GM19468 (cell line): ENCODE measurements around the gene SLC8A2.
"Not testable (repeated sequence)": the region's sequence is repeated elsewhere in the genome, so short reads cannot be mapped to it uniquely, and the experiment has no call there.

ENCODE experiments used
- ATAC-seq: cut with Tn5 transposase; IDR thresholded peaks from one replicate; pipeline ENCODE4 v1.9.1; 2021; ENCODE audit warnings: mild to moderate bottlenecking, moderate library complexity, moderate number of reproducible peaks; ENCODE audit not compliant: unreplicated experiment; ENCODE audit errors: extremely low read depth

The SLC8A2 gene

GRCh38 chr19:47417107-47417745, 54.5 kb downstream of the SLC8A2 start:
- ATAC-seq, result no peak

- ATAC-seq, result no peak
Observed at GRCh38 chr19:47416643-47416985, 55.1 kb downstream of the SLC8A2 start.

GRCh38 chr19:47415953-47416642, 55.6 kb downstream of the SLC8A2 start:
- ATAC-seq, result no peak

GRCh38 chr19:47414469-47414868, 57.2 kb downstream of the SLC8A2 start:
- no peak for ATAC-seq

GRCh38 chr19:47413941-47414340, 57.8 kb downstream of the SLC8A2 start:
- ATAC-seq, result no peak

GRCh38 chr19:47411696-47412095, 60.0 kb downstream of the SLC8A2 start:
- ATAC-seq, result not testable (repeated sequence)

- no peak for ATAC-seq
Observed at GRCh38 chr19:47411101-47411500, 60.6 kb downstream of the SLC8A2 start.

- ATAC-seq, result no peak
Observed at GRCh38 chr19:47408156-47408938, 63.3 kb downstream of the SLC8A2 start.

GRCh38 chr19:47407417-47407774, 64.3 kb downstream of the SLC8A2 start:
- no peak for ATAC-seq

GRCh38 chr19:47406711-47407416, 64.8 kb downstream of the SLC8A2 start:
- no peak for ATAC-seq

- ATAC-seq, result no peak
Observed at GRCh38 chr19:47405854-47406417, 65.8 kb downstream of the SLC8A2 start.

- no peak for ATAC-seq
Observed at GRCh38 chr19:47405197-47405550, 66.5 kb downstream of the SLC8A2 start.

GRCh38 chr19:47404334-47405196, 67.1 kb downstream of the SLC8A2 start:
- ATAC-seq, result no peak

GRCh38 chr19:47402504-47402903, 69.2 kb downstream of the SLC8A2 start:
- no peak for ATAC-seq

GRCh38 chr19:47398707-47399597, 72.7 kb downstream of the SLC8A2 start:
- no peak for ATAC-seq

- no peak for ATAC-seq
Observed at GRCh38 chr19:47391510-47392223, 80.0 kb downstream of the SLC8A2 start.

- ATAC-seq, result no peak
Observed at GRCh38 chr19:47390533-47391488, 80.9 kb downstream of the SLC8A2 start.
